Trophoblast cell (in vitro differentiated cells and primary cell): ENCODE measurements around the gene FTH1.

Experiments used
- DNase-seq, 2 donors: peaks; one replicate each; pipeline ENCODE4 v3.0.0-alpha.2; 2016
- H2AFZ ChIP-seq: 2 replicates; pipeline ENCODE4 v1.6.1; 2013; ENCODE audit warnings: low read length, moderate library complexity, mild to moderate bottlenecking; ENCODE audit not compliant: insufficient read depth, poor library complexity
- H2AK5ac ChIP-seq: 2 replicates; pipeline ENCODE4 v1.6.1; 2013; ENCODE audit warnings: mild to moderate bottlenecking, low read length
- H2BK120ac ChIP-seq: 2 replicates; pipeline ENCODE4 v1.6.1; 2013; ENCODE audit warnings: low read length, mild to moderate bottlenecking, moderate library complexity; ENCODE audit not compliant: insufficient read depth, poor library complexity
- H2BK12ac ChIP-seq: 2 replicates; pipeline ENCODE4 v1.6.1; 2013; ENCODE audit warnings: mild to moderate bottlenecking, low read length, moderate library complexity
- H2BK5ac ChIP-seq: 2 replicates; pipeline ENCODE4 v1.6.1; 2013; ENCODE audit warnings: low read length, low read depth, moderate library complexity, mild to moderate bottlenecking; ENCODE audit not compliant: poor library complexity
- H3K14ac ChIP-seq: 2 replicates; pipeline ENCODE4 v1.6.1; 2013; ENCODE audit warnings: mild to moderate bottlenecking, low read length
- H3K18ac ChIP-seq: 2 replicates; pipeline ENCODE4 v1.6.1; 2013; ENCODE audit warnings: mild to moderate bottlenecking, low read length
- H3K23ac ChIP-seq: 2 replicates; pipeline ENCODE4 v1.6.1; 2013; ENCODE audit warnings: low read length
- H3K27ac ChIP-seq: 2 replicates; pipeline ENCODE4 v1.5.1; 2013; ENCODE audit warnings: low read depth, mild to moderate bottlenecking, inconsistent platforms, low read length, moderate library complexity
- H3K27me3 ChIP-seq: 2 replicates; pipeline ENCODE4 v1.6.1; 2013; ENCODE audit warnings: inconsistent platforms, mild to moderate bottlenecking, low read length, moderate library complexity; ENCODE audit not compliant: insufficient read depth
- H3K36me3 ChIP-seq, 2 experiments: 1 replicate in 1 of 2; 2 replicates in 1 of 2; pipeline ENCODE4 v1.6.1; 2013; ENCODE audit warnings: low read length in 2 of 2, mild to moderate bottlenecking in 2 of 2, moderate library complexity in 1 of 2; ENCODE audit not compliant: insufficient read depth in 2 of 2, control insufficient read depth in 1 of 2
- H3K4ac ChIP-seq: 2 replicates; pipeline ENCODE4 v1.6.1; 2013; ENCODE audit warnings: low read depth, mild to moderate bottlenecking, low read length, moderate library complexity
- H3K4me1 ChIP-seq, 2 experiments: 1 replicate in 1 of 2; 2 replicates in 1 of 2; pipeline ENCODE4 v1.6.1; 2013; ENCODE audit warnings: low read length in 2 of 2, mild to moderate bottlenecking in 2 of 2, moderate library complexity in 1 of 2; ENCODE audit not compliant: insufficient read depth in 2 of 2, control insufficient read depth in 1 of 2
- H3K4me2 ChIP-seq: 2 replicates; pipeline ENCODE4 v1.6.1; 2013; ENCODE audit warnings: inconsistent platforms, mild to moderate bottlenecking, low read length, moderate library complexity
- H3K4me3 ChIP-seq: 2 replicates; pipeline ENCODE4 v1.5.1; 2013; ENCODE audit warnings: mild to moderate bottlenecking, low read depth, low read length, inconsistent platforms
- H3K79me1 ChIP-seq: one replicate; pipeline ENCODE4 v1.6.1; 2013; ENCODE audit warnings: low read length
- H3K79me2 ChIP-seq: 2 replicates; pipeline ENCODE4 v1.6.1; 2013; ENCODE audit warnings: low read length, mild to moderate bottlenecking; ENCODE audit not compliant: control insufficient read depth, insufficient read depth, poor library complexity
- H3K9ac ChIP-seq: 2 replicates; pipeline ENCODE4 v1.6.1; 2013; ENCODE audit warnings: mild to moderate bottlenecking, low read length
- H3K9me3 ChIP-seq: 2 replicates; pipeline ENCODE4 v1.6.1; 2013; ENCODE audit warnings: low read depth, mild to moderate bottlenecking, control low read depth, inconsistent platforms, low read length; ENCODE audit not compliant: insufficient read depth
- H4K12ac ChIP-seq: 2 replicates; pipeline ENCODE4 v1.6.1; 2013; ENCODE audit warnings: low read depth, mild to moderate bottlenecking, low read length, moderate library complexity
- H4K8ac ChIP-seq: 2 replicates; pipeline ENCODE4 v1.6.1; 2013; ENCODE audit warnings: low read depth, mild to moderate bottlenecking, low read length, moderate library complexity
- H4K91ac ChIP-seq: one replicate; pipeline ENCODE4 v1.6.1; 2013; ENCODE audit warnings: low read depth, mild to moderate bottlenecking, low read length, moderate library complexity
- WGBS: extraction: QIAGEN DNeasy Blood & Tissue Kit; methylation state at CpG from one replicate; pipeline ENCODE4 v1.1.7; 2013; ENCODE audit warnings: missing lambda C conversion rate; ENCODE audit not compliant: insufficient read length, insufficient coverage; ENCODE audit errors: extremely low coverage; 5-methylcytosine and 5-hydroxymethylcytosine counted together

Gene FTH1

DNA sequence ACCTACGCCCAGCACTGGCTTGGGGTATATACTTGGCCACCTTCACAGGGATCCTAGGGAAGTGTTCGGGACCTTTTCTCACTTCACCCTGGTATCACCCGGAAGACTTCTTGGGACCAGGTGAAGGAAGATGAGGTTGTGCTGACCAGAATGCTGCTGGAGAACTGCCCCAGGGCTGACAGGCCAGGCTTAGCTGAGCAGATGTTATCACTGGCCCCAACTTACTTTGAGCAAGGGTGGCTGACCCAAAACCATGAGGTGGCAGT lies 4.5 kb downstream of the FTH1 start:
- no peak overlapping the region for H2BK5ac ChIP-seq
- no peak overlapping the region for H3K4me2 ChIP-seq
- H4K91ac ChIP-seq = no peak overlapping the region
- H4K12ac ChIP-seq = no peak overlapping the region
- no peak overlapping the region for H2BK120ac ChIP-seq
- no peaks in the 10 kb centered on the region for H3K27me3 ChIP-seq
- no peak overlapping the region for H4K8ac ChIP-seq
- H3K4me3 ChIP-seq = no peak overlapping the region
- no peak overlapping the region for H3K9ac ChIP-seq
- peaks cover 1% of the 10 kb centered on the region in 2 experiments for H3K4me1 ChIP-seq
- no peak overlapping the region for H3K4ac ChIP-seq
- no peak overlapping the region for H3K27ac ChIP-seq
- H3K14ac ChIP-seq = no peak overlapping the region
- peaks cover 5% of the 10 kb centered on the region for H3K9me3 ChIP-seq
- no peak overlapping the region for H2AK5ac ChIP-seq
- peaks cover 12% of the 10 kb centered on the region for H3K79me2 ChIP-seq
- H3K18ac ChIP-seq = no peak overlapping the region
- peaks cover 11% of the 10 kb centered on the region for H3K79me1 ChIP-seq
- no CpG with 5 or more reads among the region's 3 CpGs for WGBS
- no peak overlapping the region for H2BK12ac ChIP-seq
- no peak overlapping the region for H2AFZ ChIP-seq
- DNase-seq = peak; percentile 82 to 86
- peaks cover 16 to 24% of the 10 kb centered on the region in 2 experiments for H3K36me3 ChIP-seq
- no peak overlapping the region for H3K23ac ChIP-seq

DNA sequence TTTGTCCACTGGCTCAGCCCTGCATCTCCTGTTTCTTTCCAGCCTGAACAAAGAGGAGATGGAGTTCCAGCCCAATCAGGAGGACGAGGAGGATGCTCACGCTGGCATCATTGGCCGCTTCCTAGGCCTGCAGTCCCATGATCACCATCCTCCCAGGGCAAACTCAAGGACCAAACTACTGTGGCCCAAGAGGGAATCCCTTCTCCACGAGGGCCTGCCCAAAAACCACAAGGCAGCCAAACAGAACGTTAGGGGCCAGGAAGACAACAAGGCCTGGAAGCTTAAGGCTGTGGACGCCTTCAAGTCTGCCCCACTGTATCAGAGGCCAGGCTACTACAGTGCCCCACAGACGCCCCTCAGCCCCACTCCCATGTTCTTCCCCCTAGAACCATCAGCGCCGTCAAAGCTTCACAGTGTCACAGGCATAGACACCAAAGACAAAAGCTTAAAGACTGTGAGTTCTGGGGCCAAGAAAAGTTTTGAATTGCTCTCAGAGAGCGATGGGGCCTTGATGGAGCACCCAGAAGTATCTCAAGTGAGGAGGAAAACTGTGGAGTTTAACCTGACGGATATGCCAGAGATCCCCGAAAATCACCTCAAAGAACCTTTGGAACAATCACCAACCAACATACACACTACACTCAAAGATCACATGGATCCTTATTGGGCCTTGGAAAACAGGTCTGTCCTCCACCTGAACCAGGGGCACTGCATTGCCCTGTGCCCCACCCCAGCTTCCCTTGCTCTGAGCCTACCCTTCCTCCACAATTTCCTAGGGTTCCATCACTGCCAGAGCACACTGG lies 5.0 kb downstream of the FTH1 start:
- no peak overlapping the region for H3K14ac ChIP-seq
- H3K4me1 ChIP-seq = no peaks in the 10 kb centered on the region
- H3K9ac ChIP-seq = no peak overlapping the region
- no peak overlapping the region for H4K12ac ChIP-seq
- H3K23ac ChIP-seq = no peak overlapping the region
- peaks cover 7% of the 10 kb centered on the region for H3K79me1 ChIP-seq
- H3K9me3 ChIP-seq = peaks cover 5% of the 10 kb centered on the region
- H3K4me2 ChIP-seq = no peak overlapping the region
- H4K91ac ChIP-seq = no peak overlapping the region
- no peak overlapping the region for H3K27ac ChIP-seq
- no peak overlapping the region for H2BK12ac ChIP-seq
- no peak overlapping the region for H4K8ac ChIP-seq
- peaks cover 8% of the 10 kb centered on the region for H3K79me2 ChIP-seq
- H3K36me3 ChIP-seq = peaks cover 16 to 24% of the 10 kb centered on the region in 2 experiments
- DNase-seq = peak; percentile 33 to 47
- H3K4me3 ChIP-seq = no peak overlapping the region
- H3K18ac ChIP-seq = no peak overlapping the region
- H2BK5ac ChIP-seq = no peak overlapping the region
- no peaks in the 10 kb centered on the region for H3K27me3 ChIP-seq
- WGBS = no CpG with 5 or more reads among the region's 12 CpGs
- H2AFZ ChIP-seq = no peak overlapping the region
- H2AK5ac ChIP-seq = no peak overlapping the region
- H3K4ac ChIP-seq = no peak overlapping the region
- no peak overlapping the region for H2BK120ac ChIP-seq

DNA sequence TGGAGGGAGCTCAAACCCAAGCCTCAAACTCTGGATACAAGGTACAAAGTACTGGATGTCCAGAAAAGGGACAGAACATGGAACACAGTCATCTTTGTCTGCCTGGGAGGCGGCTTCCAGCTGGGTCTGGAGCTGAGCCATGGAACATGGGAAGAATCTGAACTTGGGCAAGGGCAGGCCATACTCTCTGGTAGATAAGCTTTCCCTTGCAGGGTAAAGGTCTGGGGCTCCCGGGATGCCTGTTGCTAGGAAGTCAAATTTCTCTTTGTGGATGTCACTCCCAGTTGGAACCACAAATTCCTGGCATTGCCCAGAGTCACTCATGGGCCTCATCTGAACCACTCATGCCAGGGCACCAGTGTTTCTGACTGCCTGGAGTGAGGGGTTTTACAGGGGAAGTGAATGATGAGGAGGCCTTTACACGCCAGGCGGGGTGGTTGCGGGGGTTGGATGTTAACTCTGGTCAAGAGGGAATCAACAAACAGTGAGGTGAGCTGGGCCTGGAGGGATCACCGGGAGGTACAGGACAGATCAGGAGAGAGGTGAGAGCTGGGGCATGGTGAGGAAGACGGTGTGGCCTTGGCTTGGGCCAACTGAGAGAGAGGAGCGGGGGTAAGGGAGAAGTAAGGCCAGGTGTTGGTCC lies 5.7 kb downstream of the FTH1 start:
- Histone ChIP-seq H2BK12ac (no peak overlapping the region), H3K79me2 (peaks cover 2% of the 10 kb centered on the region), H3K79me1 (peaks cover under 1% of the 10 kb centered on the region), H2AFZ (no peak overlapping the region), H3K9me3 (peaks cover 5% of the 10 kb centered on the region), H3K36me3 (peaks cover 16 to 24% of the 10 kb centered on the region in 2 experiments), H2AK5ac (no peak overlapping the region), H3K18ac (no peak overlapping the region), H3K9ac (no peak overlapping the region), H2BK120ac (no peak overlapping the region), H3K4ac (no peak overlapping the region), H3K4me3 (no peak overlapping the region), H3K4me1 (no peaks in the 10 kb centered on the region), H3K4me2 (no peak overlapping the region), H4K91ac (no peak overlapping the region), H3K14ac (no peak overlapping the region), H3K27ac (no peak overlapping the region), H4K8ac (no peak overlapping the region), H3K23ac (no peak overlapping the region), H3K27me3 (no peaks in the 10 kb centered on the region), H4K12ac (no peak overlapping the region), H2BK5ac (no peak overlapping the region)
- peak; percentile 26 to 31 for DNase-seq
- WGBS = no CpG with 5 or more reads among the region's 8 CpGs

- no peak overlapping the region for H3K4me3 ChIP-seq
- H3K4me2 ChIP-seq = no peak overlapping the region
- no peak overlapping the region for H3K4ac ChIP-seq
- no peak overlapping the region for H2AK5ac ChIP-seq
- H3K18ac ChIP-seq = no peak overlapping the region
- no peak overlapping the region for H2AFZ ChIP-seq
- no peak overlapping the region for H3K27ac ChIP-seq
- H3K9ac ChIP-seq = no peak overlapping the region
- no peak overlapping the region for H4K8ac ChIP-seq
- WGBS = no CpG with 5 or more reads among the region's 3 CpGs
- no peak overlapping the region for H4K91ac ChIP-seq
- no peak overlapping the region for H2BK5ac ChIP-seq
- no peak overlapping the region for H3K14ac ChIP-seq
- peaks cover 14 to 24% of the 10 kb centered on the region in 2 experiments for H3K36me3 ChIP-seq
- H3K79me2 ChIP-seq = no peaks in the 10 kb centered on the region
- no peak for DNase-seq
- H4K12ac ChIP-seq = no peak overlapping the region
- H3K9me3 ChIP-seq = peaks cover 11% of the 10 kb centered on the region
- H2BK12ac ChIP-seq = no peak overlapping the region
- H3K23ac ChIP-seq = no peak overlapping the region
- H3K79me1 ChIP-seq = peaks cover 2% of the 10 kb centered on the region
- H3K27me3 ChIP-seq = no peaks in the 10 kb centered on the region
- peaks cover 3 to 4% of the 10 kb centered on the region in 2 experiments for H3K4me1 ChIP-seq
- H2BK120ac ChIP-seq = no peak overlapping the region
These were observed 6.9 kb downstream of the FTH1 start for GRCh38 chr11:61960532-61960931.
